H54 (cell line): Measurements from ENCODE around the gene OR56A5.
A peak's percentile ranks its signal among the peaks of the same experiment; 100 is the strongest.
"Not testable (repeated sequence)": the region's sequence is repeated elsewhere in the genome, so short reads cannot be mapped to it uniquely, and the experiment has no call there.

Experiments
- DNase-seq: peaks from one replicate; pipeline ENCODE4 v3.0.0; 2011; ENCODE audit warnings: low spot score, mixed read lengths; ENCODE audit not compliant: insufficient read length
- FAIRE-seq: peaks from 3 replicates; lab custom pipeline; 2011; peaks lifted over from hg19 to GRCh38; lab: Jason Lieb, UNC
- POLR2A ChIP-seq: IDR thresholded peaks from 2 replicates; pipeline ENCODE4 v1.6.1; 2011; ENCODE audit warnings: low read depth, mild to moderate bottlenecking, low read length

The OR56A5 gene

GRCh38 chr11:5968394-5968793 is at the start of gene OR56A5:
Gene OR56A5 (minus strand): TSS chr11:5968494. CDS start chr11:5968494, 0 bp downstream.
- TF ChIP-seq POLR2A, result no peak
- FAIRE-seq (no peak), DNase-seq (no peak)

GRCh38 chr11:6013042-6013441 is 44.7 kb upstream of the OR56A5 start:
- DNase-seq (no peak), FAIRE-seq (no peak)
- TF ChIP-seq POLR2A, result no peak

- no peak for DNase-seq
- no peak for TF ChIP-seq POLR2A
- no peak for FAIRE-seq
These were observed 43.9 kb upstream of the OR56A5 start for GRCh38 chr11:6012035-6012668.

GRCh38 chr11:6006846-6007245 is 38.6 kb upstream of the OR56A5 start, which contains the start of gene OR56A4:
Gene OR56A4 (minus strand): TSS chr11:6006946. CDS start chr11:6002992, 3,954 bp downstream.
- no peak for TF ChIP-seq POLR2A
- no peak for DNase-seq
- FAIRE-seq, result no peak

GRCh38 chr11:6006395-6006794 is 38.1 kb upstream of the OR56A5 start:
- DNase-seq, result no peak
- TF ChIP-seq POLR2A, result no peak
- no peak for FAIRE-seq

- FAIRE-seq (no peak), DNase-seq (no peak)
- no peak for TF ChIP-seq POLR2A
These were observed 34.0 kb upstream of the OR56A5 start for GRCh38 chr11:6002202-6002699.

- no peak for DNase-seq
- no peak for FAIRE-seq
- no peak for TF ChIP-seq POLR2A
These were observed 26.5 kb upstream of the OR56A5 start for GRCh38 chr11:5994791-5995190.

- DNase-seq, result peak; percentile 33
- TF ChIP-seq POLR2A, result no peak
- FAIRE-seq, result peak; percentile 93
These were observed 24.4 kb upstream of the OR56A5 start for GRCh38 chr11:5992604-5993251.

- no peak for TF ChIP-seq POLR2A
These were observed 23.9 kb upstream of the OR56A5 start for GRCh38 chr11:5992150-5992549.

GRCh38 chr11:5989203-5989602 is 20.9 kb upstream of the OR56A5 start:
- TF ChIP-seq POLR2A, result no peak
- DNase-seq, result no peak
- FAIRE-seq, result no peak

More at GRCh38 chr11:5992150-5992549, 23.9 kb upstream of the OR56A5 start:
- DNase-seq (no peak), FAIRE-seq (no peak)

GRCh38 chr11:5986885-5987284 is 18.6 kb upstream of the OR56A5 start, which contains the start of gene OR52L1:
Gene OR52L1 (minus strand): TSS chr11:5986985. CDS start chr11:5986930, 55 bp downstream.
- DNase-seq (no peak), FAIRE-seq (no peak)
- TF ChIP-seq POLR2A, result no peak

GRCh38 chr11:5983443-5983842 is 15.1 kb upstream of the OR56A5 start:
- DNase-seq (no peak), FAIRE-seq (no peak)
- TF ChIP-seq POLR2A, result no peak

GRCh38 chr11:5973530-5973929 is 5.2 kb upstream of the OR56A5 start:
- DNase-seq (no peak), FAIRE-seq (no peak)
- TF ChIP-seq POLR2A, result no peak

GRCh38 chr11:5967708-5968107 is 586 bp downstream of the OR56A5 start:
- no peak for TF ChIP-seq POLR2A
- no peak for FAIRE-seq
- no peak for DNase-seq

- TF ChIP-seq POLR2A, result no peak
- no peak for DNase-seq
- no peak for FAIRE-seq
These were observed 1.3 kb downstream of the OR56A5 start for GRCh38 chr11:5966958-5967357.

GRCh38 chr11:5960704-5961320 is 7.5 kb downstream of the OR56A5 start:
- not testable (repeated sequence) for FAIRE-seq, DNase-seq
